Fibroblast of villous mesenchyme (primary cell): ENCODE results near the gene MRPS24. TPM values are rescaled to one million over a fixed set of nuclear protein-coding genes. Genes with fewer than 3 reads are reported as not detected.
"Not testable (repeated sequence)": the region's sequence is repeated elsewhere in the genome, so short reads cannot be mapped to it uniquely, and the experiment has no call there.

ENCODE experiments used
- DNase-seq: peaks from one replicate; pipeline ENCODE4 v3.0.0-alpha.2; 2010; ENCODE audit warnings: low read depth
- H3K4me3 ChIP-seq: 2 replicates; pipeline ENCODE4 v1.5.1; 2011; ENCODE audit warnings: low read depth, mild to moderate bottlenecking, low read length
- CTCF ChIP-seq: IDR thresholded peaks from 2 replicates; pipeline ENCODE4 v1.5.1; 2012; ENCODE audit warnings: low read depth, mild to moderate bottlenecking, low read length; ENCODE audit not compliant: insufficient read depth
- total RNA-seq: library from RNA; depleted of rRNA; stranded (reverse); fragments of >200 nt; gene quantifications from 2 replicates; pipeline ENCODE4 v1.2.3, GENCODE V29; 2012

MRPS24 gene
- total RNA-seq, 1 donor, result 112 TPM

- DNase-seq, result no peak
- TF ChIP-seq CTCF, result no peak
Observed at GRCh38 chr7:43844257-43844656, 25.1 kb downstream of the MRPS24 start.

GRCh38 chr7:43843296-43843695, 26.0 kb downstream of the MRPS24 start:
- no peak overlapping the region for H3K4me3 ChIP-seq
- no peak for DNase-seq
- no peak for TF ChIP-seq CTCF

More at GRCh38 chr7:43844257-43844656, 25.1 kb downstream of the MRPS24 start:
- H3K4me3 ChIP-seq, result no peak overlapping the region

GRCh38 chr7:43838201-43838658, 31.1 kb downstream of the MRPS24 start:
- no peak for TF ChIP-seq CTCF
- no peak overlapping the region for H3K4me3 ChIP-seq

GRCh38 chr7:43834463-43835251, 34.7 kb downstream of the MRPS24 start:
- no peak for TF ChIP-seq CTCF
- DNase-seq, result peak; percentile 39
- peak overlapping the region; percentile 21 for H3K4me3 ChIP-seq

More at GRCh38 chr7:43838201-43838658, 31.1 kb downstream of the MRPS24 start:
- DNase-seq, result no peak

GRCh38 chr7:43830917-43831316, 38.4 kb downstream of the MRPS24 start:
- DNase-seq, H3K4me3 ChIP-seq: not testable (repeated sequence)

GRCh38 chr7:43825391-43825808, 43.9 kb downstream of the MRPS24 start:
- no peak overlapping the region for H3K4me3 ChIP-seq
- DNase-seq, result no peak
- no peak for TF ChIP-seq CTCF

GRCh38 chr7:43824963-43825362, 44.4 kb downstream of the MRPS24 start:
- no peak overlapping the region for H3K4me3 ChIP-seq
- TF ChIP-seq CTCF, result no peak
- peak; percentile 8 for DNase-seq

GRCh38 chr7:43824513-43824912, 44.8 kb downstream of the MRPS24 start:
- not testable (repeated sequence) for DNase-seq, H3K4me3 ChIP-seq
